Endothelial cell (in vitro differentiated cells): ENCODE data around the gene PXN. TPM values are rescaled to one million over a fixed set of nuclear protein-coding genes. Genes with fewer than 3 reads are reported as not detected.

Source experiments
- DNase-seq: peaks from one replicate; pipeline ENCODE4 v3.0.0; 2021; ENCODE audit warnings: low spot score
- H3K27ac Mint-ChIP-seq: one replicate; pipeline ENCODE4 v1.8.0; 2021; ENCODE audit warnings: mixed read lengths, inconsistent platforms; ENCODE audit not compliant: unreplicated experiment
- H3K27me3 Mint-ChIP-seq: one replicate; pipeline ENCODE4 v1.8.0; 2021; ENCODE audit warnings: mild to moderate bottlenecking, moderate library complexity, mixed read lengths, inconsistent platforms; ENCODE audit not compliant: unreplicated experiment
- H3K36me3 Mint-ChIP-seq: one replicate; pipeline ENCODE4 v1.8.0; 2021; ENCODE audit warnings: mild to moderate bottlenecking, low read depth, mixed read lengths, inconsistent platforms; ENCODE audit not compliant: unreplicated experiment
- H3K4me1 Mint-ChIP-seq: one replicate; pipeline ENCODE4 v1.8.0; 2021; ENCODE audit warnings: mild to moderate bottlenecking, mixed read lengths, inconsistent platforms; ENCODE audit not compliant: unreplicated experiment
- H3K4me3 Mint-ChIP-seq: one replicate; pipeline ENCODE4 v1.8.0; 2021; ENCODE audit warnings: mild to moderate bottlenecking, mixed read lengths, inconsistent platforms; ENCODE audit not compliant: unreplicated experiment
- H3K9me3 Mint-ChIP-seq: one replicate; pipeline ENCODE4 v1.8.0; 2021; ENCODE audit warnings: mixed read lengths, inconsistent platforms; ENCODE audit not compliant: unreplicated experiment
- CTCF ChIP-seq: fragments of 200-600 bp; sonication (generic); IDR thresholded peaks from one replicate; pipeline ENCODE4 v1.5.0; 2021; ENCODE audit warnings: antibody characterized with exemption; ENCODE audit not compliant: unreplicated experiment
- total RNA-seq: library from RNA; stranded (reverse); fragmentation: NEBNext Ultra II Directional; extraction: Animal tissue kit (Norgen Biotek cat#: 25700); gene quantifications from one replicate; pipeline ENCODE4 v1.2.1, GENCODE V29; 2021; ENCODE audit not compliant: unreplicated experiment

Gene PXN
- total RNA-seq, 1 donor from 2014 or later = 227 TPM

DNA sequence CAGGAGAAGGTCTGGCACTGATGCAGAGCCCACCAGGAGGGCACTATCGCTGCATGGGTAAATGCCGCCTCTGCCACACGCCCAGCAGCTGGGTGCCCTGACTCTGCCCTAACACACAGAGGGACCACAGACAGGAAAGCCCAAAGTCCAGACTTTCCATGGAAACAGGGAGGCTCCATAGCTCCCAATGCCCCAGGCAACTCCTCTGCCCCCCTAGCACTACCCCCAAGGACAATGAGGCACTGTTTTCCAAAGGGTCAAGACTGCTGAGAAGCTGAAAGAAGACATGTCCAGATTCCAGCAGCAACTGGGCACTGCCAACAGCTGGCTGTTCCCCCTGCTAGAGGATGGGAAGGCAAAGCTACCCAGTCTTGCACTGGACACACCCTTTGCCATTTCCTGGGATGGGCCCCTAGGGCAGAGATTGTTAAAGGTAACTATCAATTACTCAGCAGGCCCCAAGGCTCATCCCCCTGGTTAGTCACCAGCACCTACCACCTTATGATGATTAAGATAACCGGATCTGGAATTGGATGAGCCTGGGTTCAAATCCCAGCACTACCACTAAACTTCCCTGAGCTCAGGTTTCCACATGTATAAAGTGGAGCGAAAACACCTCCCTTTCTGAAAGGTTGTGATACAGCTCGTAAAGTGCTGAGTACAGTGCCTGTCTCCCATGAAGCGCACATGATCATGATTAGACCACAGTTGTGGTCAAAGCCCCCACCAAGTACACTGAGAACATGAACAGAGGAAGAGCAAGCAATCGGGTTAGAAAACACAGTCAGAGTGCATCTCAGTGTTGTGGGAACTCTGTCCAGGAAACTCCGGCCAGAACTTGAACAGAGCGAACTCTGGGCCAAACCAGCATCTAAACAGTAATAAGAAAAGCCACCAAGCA, 3.3 kb downstream of the PXN start:
- Mint-ChIP-seq H3K27me3 (peaks cover 9% of the 10 kb centered on the region), H3K4me3 (peak overlapping the region; percentile 100), H3K27ac (peak overlapping the region; percentile 65), H3K9me3 (no peaks in the 10 kb centered on the region), H3K36me3 (peaks cover 9% of the 10 kb centered on the region), H3K4me1 (peaks cover 77% of the 10 kb centered on the region)
- no peak for DNase-seq
- TF ChIP-seq CTCF = no peak

- H3K9me3 Mint-ChIP-seq = no peaks in the 10 kb centered on the region
- peaks cover 6% of the 10 kb centered on the region for H3K27me3 Mint-ChIP-seq
- H3K27ac Mint-ChIP-seq = peak overlapping the region; percentile 59
- DNase-seq = no peak
- peaks cover 12% of the 10 kb centered on the region for H3K36me3 Mint-ChIP-seq
- TF ChIP-seq CTCF = no peak
- peak overlapping the region; percentile 27 for H3K4me3 Mint-ChIP-seq
- H3K4me1 Mint-ChIP-seq = peaks cover 84% of the 10 kb centered on the region
These were observed 4.9 kb downstream of the PXN start for GRCh38 chr12:120260607-120261006.

- H3K4me3 Mint-ChIP-seq = peak overlapping the region; percentile 43
- peak overlapping the region; percentile 58 for H3K27ac Mint-ChIP-seq
- peaks cover 15% of the 10 kb centered on the region for H3K36me3 Mint-ChIP-seq
- peaks cover 4% of the 10 kb centered on the region for H3K27me3 Mint-ChIP-seq
- peaks cover 85% of the 10 kb centered on the region for H3K4me1 Mint-ChIP-seq
- TF ChIP-seq CTCF = no peak
- H3K9me3 Mint-ChIP-seq = no peaks in the 10 kb centered on the region
- DNase-seq = no peak
These were observed 5.9 kb downstream of the PXN start for GRCh38 chr12:120259418-120260202.

DNA sequence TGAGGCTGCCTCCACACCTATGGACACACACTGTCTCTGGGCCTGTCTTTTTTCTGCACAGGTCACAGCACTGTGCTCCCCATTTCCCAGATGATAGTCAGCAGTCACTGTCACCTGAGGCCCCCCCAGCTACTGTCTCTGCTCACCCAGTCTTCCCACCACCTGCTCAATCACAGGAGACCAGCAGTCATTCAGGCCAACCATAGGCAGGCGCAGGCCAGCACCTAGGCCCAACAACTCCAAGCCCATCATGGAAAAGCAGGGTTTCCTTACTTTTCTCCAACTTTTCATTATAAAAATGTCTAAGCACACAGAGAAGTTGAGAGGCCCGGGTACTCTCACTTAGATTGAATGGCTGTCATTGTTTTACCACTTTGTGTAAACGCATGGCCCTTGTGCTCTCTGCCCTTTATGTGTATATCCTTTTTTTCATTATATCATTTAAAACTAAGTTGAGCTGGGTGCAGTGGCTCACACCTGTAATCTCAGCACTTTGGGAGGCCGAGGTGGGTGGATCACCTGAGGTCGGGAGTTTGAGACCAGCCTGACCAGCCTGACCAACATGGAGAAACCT, 7.1 kb downstream of the PXN start:
- TF ChIP-seq CTCF = no peak
- H3K4me1 Mint-ChIP-seq = peaks cover 79% of the 10 kb centered on the region
- peaks cover 17% of the 10 kb centered on the region for H3K36me3 Mint-ChIP-seq
- peak overlapping the region; percentile 26 for H3K4me3 Mint-ChIP-seq
- peak overlapping the region; percentile 34 for H3K27ac Mint-ChIP-seq
- DNase-seq = no peak
- H3K9me3 Mint-ChIP-seq = no peaks in the 10 kb centered on the region
- H3K27me3 Mint-ChIP-seq = peaks cover 4% of the 10 kb centered on the region
